ENCODE results near the gene ARF1. TPM values are rescaled to one million over a fixed set of nuclear protein-coding genes. Genes with fewer than 3 reads are reported as not detected.
A peak's percentile ranks its signal among the peaks of the same experiment; 100 is the strongest.

The ARF1 gene
- total RNA-seq, 4 donors from 2014 or later, result 165 to 340 (median 203) TPM

DNA sequence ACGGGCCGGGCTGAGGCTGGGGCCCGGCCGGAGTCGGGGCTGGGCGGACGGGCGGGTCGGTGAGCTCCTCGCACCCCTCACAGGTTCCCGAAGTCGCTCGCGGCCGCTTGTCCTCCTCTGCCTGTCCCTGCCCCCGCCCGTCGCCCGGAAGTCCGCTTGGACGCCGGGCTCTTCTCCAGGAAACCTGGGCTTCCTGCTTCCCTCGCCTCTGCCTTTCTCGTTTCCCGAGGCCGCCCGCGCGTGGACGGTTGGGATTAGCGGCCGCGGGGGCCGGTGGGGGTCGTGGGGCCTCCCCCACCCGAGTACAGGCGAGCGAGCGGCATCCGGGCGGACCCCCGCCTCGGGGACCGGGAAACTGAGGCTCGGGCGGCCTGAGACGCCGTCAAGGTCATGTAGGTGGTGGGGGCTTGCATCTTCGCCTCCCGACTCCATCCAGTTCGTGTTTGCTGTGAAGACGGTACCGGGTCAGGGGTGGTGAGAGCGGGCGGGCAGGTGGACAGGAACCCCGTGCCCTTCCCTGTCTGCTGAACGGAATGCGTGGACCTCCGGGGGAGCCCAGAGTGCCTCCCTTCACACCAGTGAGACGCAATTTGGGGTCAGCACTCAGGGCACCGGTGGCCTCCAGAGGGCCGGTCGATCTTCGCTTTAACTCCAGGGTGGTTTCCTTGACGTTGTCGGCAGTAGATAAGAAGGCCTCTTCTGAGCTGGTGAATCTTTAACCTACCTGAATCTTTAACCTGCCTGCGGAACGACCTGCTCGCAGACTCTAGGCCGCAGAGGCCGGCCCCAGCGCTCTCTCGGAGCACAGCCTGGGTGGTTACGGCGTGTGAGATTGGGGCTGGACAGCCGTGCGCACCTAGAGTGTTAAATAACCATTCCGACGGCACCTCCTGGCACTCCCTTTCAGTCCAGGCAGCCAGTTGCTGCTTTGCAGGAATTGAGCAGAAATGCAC, 686 bp downstream of the ARF1 start:
- peak; percentile 56 to 62 for DNase-seq
- intact Hi-C loops (cut with DNase I; ENCODE audit: low total_unique reads), result no loop called here
- no peaks in the 10 kb centered on the region for H3K36me3 ChIP-seq
- H3K4me3 ChIP-seq, result peak overlapping the region; percentile 80 to 94
- peak overlapping the region; percentile 98 to 99 for H3K27ac ChIP-seq
- H3K9me3 ChIP-seq, result no peaks in the 10 kb centered on the region
- no peaks in the 10 kb centered on the region for H3K27me3 ChIP-seq
- H3K4me1 ChIP-seq, result peaks cover 15 to 40% of the 10 kb centered on the region in 2 donors
- no peak for TF ChIP-seq CTCF (IDR thresholded peaks at IDR 0.05)
- TF ChIP-seq POLR2A (IDR thresholded peaks at IDR 0.05), result no peak

GRCh38 chr1:228083871-228084278, 1.4 kb downstream of the ARF1 start:
- no peak for DNase-seq
- Histone ChIP-seq H3K27me3 (no peaks in the 10 kb centered on the region), H3K27ac (peak overlapping the region; percentile 98 to 99), H3K4me1 (peaks cover 15 to 47% of the 10 kb centered on the region in 2 donors), H3K9me3 (no peaks in the 10 kb centered on the region), H3K36me3 (no peaks in the 10 kb centered on the region), H3K4me3 (peak overlapping the region; percentile 80 to 94)
- intact Hi-C loops (cut with DNase I; ENCODE audit: low total_unique reads), result no loop called here
- TF ChIP-seq CTCF (IDR thresholded peaks at IDR 0.05) (no peak), POLR2A (IDR thresholded peaks at IDR 0.05) (no peak)

DNA sequence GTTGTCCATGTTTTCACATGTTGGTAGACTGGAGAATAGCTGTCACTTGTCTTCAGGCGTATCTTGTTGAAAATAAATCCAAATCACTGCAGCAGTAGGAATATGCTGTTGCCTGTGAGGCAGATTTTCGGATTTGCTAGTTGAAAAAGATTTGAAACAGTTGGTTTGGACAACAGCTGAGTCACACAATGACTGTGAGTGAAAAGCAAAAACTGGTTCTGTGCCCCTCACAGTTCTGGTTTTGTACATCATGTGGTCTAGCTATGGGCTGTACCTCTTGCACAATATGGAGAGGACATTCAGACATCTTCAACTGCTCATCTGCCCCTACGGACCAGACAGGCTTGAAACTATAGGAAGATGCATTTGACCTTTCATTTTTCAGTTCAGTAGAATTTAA, 1.8 kb downstream of the ARF1 start:
- Histone ChIP-seq H3K9me3 (no peaks in the 10 kb centered on the region), H3K27me3 (no peaks in the 10 kb centered on the region), H3K36me3 (no peaks in the 10 kb centered on the region), H3K27ac (peak overlapping the region; percentile 98 to 99), H3K4me3 (peak overlapping the region; percentile 80 to 94), H3K4me1 (peaks cover 15 to 52% of the 10 kb centered on the region in 2 donors)
- no peak for DNase-seq
- intact Hi-C loops (cut with DNase I; ENCODE audit: low total_unique reads), result no loop called here
- TF ChIP-seq POLR2A (IDR thresholded peaks at IDR 0.05) (no peak), CTCF (IDR thresholded peaks at IDR 0.05) (no peak)

- no peaks in the 10 kb centered on the region for H3K36me3 ChIP-seq
- no peaks in the 10 kb centered on the region for H3K27me3 ChIP-seq
- no peaks in the 10 kb centered on the region for H3K9me3 ChIP-seq
- peak overlapping the region in 1 of 2 donors; percentile 80 for H3K4me3 ChIP-seq
- peak overlapping the region; percentile 98 to 99 for H3K27ac ChIP-seq
- DNase-seq, result no peak
- intact Hi-C loops (cut with DNase I; ENCODE audit: low total_unique reads), result no loop called here
- peaks cover 18 to 56% of the 10 kb centered on the region in 2 donors for H3K4me1 ChIP-seq
- TF ChIP-seq POLR2A (IDR thresholded peaks at IDR 0.05), result no peak
- TF ChIP-seq CTCF (IDR thresholded peaks at IDR 0.05), result no peak
These were observed 2.3 kb downstream of the ARF1 start for GRCh38 chr1:228084797-228085196.

- no peak for TF ChIP-seq POLR2A (IDR thresholded peaks at IDR 0.05)
- no peak for TF ChIP-seq CTCF (IDR thresholded peaks at IDR 0.05)
- Histone ChIP-seq H3K4me1 (peaks cover 22 to 63% of the 10 kb centered on the region in 2 donors), H3K27me3 (no peaks in the 10 kb centered on the region), H3K36me3 (no peaks in the 10 kb centered on the region), H3K4me3 (peak overlapping the region in 1 of 2 donors; percentile 80), H3K9me3 (no peaks in the 10 kb centered on the region), H3K27ac (peak overlapping the region; percentile 98 to 99)
- no peak for DNase-seq
- intact Hi-C loops (cut with DNase I; ENCODE audit: low total_unique reads), result no loop called here
These were observed 2.9 kb downstream of the ARF1 start for GRCh38 chr1:228085287-228085951.
